ENCODE results near the gene LSM7. TPM values are rescaled to one million over a fixed set of nuclear protein-coding genes. Genes with fewer than 3 reads are reported as not detected.
A peak's percentile ranks its signal among the peaks of the same experiment; 100 is the strongest.

Gene LSM7
- total RNA-seq, 3 donors from 2014 or later, result 60.3 to 111 (median 93.1) TPM

DNA sequence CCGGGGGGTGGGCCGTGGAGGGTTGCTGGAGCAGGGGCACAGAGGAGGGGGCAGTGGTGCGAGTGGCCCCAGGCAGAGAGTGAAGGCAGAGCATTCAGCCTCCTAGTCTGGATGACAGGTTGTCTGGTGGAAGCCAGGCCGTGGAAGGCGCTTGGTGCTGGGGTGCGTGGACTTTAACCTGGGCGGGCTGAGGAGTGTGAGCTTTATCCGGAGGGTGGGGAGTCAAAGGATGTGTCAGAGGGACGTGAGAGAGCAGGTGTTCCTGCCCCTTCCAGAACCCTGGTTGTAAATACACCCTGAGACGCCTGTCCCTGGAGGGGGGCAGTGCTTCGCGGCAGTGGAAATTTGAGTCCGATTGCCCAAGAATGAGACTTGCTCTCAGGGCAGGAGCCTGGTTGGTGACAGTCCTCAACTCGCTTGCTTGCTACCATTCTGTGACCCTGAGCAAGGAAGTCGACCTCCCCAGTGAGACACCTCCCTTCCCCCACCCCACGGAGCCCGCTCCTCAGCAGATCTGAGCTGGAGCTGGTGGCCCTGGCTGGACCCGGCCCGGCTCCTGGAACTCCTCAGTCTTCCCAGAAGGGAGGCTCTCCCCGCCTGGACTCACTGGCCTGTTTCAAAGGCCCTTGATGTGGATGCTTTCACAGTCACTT lies 2.4 kb upstream of the LSM7 start:
- DNase-seq (peak; percentile 91 to 95 (median 94)), ATAC-seq (peak; percentile 78)
- Histone ChIP-seq H3K4me1 (ENCODE audit: low read depth) (peaks cover 63% of the 10 kb centered on the region), H3K36me3 (ENCODE audit: low read depth) (no peaks in the 10 kb centered on the region), H3K9me3 (no peaks in the 10 kb centered on the region), H3K4me3 (no peak overlapping the region)
- intact Hi-C loops (cut with DNase I, micrococcal nuclease), result no loop called here
- TF ChIP-seq, protein P1, sequence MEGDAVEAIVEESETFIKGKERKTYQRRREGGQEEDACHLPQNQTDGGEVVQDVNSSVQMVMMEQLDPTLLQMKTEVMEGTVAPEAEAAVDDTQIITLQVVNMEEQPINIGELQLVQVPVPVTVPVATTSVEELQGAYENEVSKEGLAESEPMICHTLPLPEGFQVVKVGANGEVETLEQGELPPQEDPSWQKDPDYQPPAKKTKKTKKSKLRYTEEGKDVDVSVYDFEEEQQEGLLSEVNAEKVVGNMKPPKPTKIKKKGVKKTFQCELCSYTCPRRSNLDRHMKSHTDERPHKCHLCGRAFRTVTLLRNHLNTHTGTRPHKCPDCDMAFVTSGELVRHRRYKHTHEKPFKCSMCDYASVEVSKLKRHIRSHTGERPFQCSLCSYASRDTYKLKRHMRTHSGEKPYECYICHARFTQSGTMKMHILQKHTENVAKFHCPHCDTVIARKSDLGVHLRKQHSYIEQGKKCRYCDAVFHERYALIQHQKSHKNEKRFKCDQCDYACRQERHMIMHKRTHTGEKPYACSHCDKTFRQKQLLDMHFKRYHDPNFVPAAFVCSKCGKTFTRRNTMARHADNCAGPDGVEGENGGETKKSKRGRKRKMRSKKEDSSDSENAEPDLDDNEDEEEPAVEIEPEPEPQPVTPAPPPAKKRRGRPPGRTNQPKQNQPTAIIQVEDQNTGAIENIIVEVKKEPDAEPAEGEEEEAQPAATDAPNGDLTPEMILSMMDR (IDR thresholded peaks at IDR 0.05), result no peak

DNA sequence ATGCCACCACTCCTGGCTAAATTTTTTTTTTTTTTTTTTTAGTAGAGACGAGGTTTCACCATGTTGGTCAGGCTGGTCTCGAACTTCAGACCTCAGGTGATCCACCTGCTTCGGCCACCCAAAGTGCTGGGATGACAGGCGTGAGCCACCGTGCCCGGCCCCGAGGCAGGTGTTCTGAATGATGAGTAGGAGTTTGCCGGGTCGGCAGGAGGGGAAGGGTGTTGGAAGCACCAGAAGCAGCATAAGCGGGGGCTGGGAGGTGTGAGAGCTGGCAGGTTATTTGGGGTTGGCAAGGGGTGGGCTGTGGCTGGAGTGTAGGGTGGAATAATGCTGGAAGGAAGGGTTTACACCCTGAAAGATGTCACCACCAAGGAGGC lies 1.9 kb upstream of the LSM7 start:
- TF ChIP-seq, protein P1 (IDR thresholded peaks at IDR 0.05), result no peak
- H3K36me3 ChIP-seq (ENCODE audit: low read depth), result no peaks in the 10 kb centered on the region
- ATAC-seq (no peak), DNase-seq (no peak)
- H3K9me3 ChIP-seq, result no peaks in the 10 kb centered on the region
- intact Hi-C loops (cut with DNase I, micrococcal nuclease), result no loop called here
- peaks cover 63% of the 10 kb centered on the region for H3K4me1 ChIP-seq (ENCODE audit: low read depth)
- H3K4me3 ChIP-seq, result no peak overlapping the region

DNA sequence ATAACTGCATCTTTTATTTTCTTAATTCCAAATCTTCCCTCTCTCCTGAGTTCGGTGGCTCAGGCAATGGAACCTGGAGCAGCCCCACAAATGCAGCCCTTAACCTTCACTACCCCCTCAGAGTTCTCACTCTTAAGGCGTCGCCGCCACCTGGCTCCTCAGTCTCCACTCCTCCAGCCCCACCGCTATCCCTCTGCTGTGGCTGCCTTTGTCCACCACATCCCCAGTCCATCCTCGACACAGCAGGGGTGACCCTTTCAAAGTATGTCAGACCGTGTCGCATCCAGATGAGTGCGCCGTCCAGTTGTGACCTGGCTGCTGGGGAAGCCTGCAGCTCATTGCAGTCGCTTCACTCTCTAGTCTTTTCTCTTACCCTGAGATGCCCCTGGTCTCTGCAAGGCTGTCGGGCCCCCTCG lies 1.1 kb upstream of the LSM7 start:
- Histone ChIP-seq H3K36me3 (ENCODE audit: low read depth) (no peaks in the 10 kb centered on the region), H3K4me3 (peak overlapping the region; percentile 98), H3K4me1 (ENCODE audit: low read depth) (peaks cover 61% of the 10 kb centered on the region), H3K9me3 (no peaks in the 10 kb centered on the region)
- DNase-seq (peak in 2 of 3 donors; percentile 36 to 55), ATAC-seq (no peak)
- TF ChIP-seq, protein P1 (IDR thresholded peaks at IDR 0.05), result no peak
- intact Hi-C loops (cut with DNase I, micrococcal nuclease), result loop anchor here in 1 of 2 donors (10.0 kb wide), 1 partner anchor 95 kb away; the partner anchor contains the start of genes PLEKHJ1 and SF3A2

DNA sequence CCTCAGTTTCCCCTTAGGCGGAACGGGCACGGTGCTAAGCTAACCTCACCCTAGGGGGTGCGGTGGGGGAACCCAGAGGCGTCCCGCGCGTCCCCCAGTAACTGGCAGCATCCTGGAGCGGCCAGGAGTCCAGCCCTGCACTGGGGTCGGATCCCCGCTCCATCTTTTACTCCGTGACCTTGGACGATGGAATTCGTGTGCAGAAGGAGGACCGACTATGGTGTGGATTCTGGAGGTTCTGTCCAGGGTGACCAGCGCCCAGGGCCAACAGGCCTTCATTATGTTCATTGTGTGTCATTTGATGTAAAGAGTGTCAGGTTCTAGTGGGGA lies 728 bp upstream of the LSM7 start:
- TF ChIP-seq, protein P1 (IDR thresholded peaks at IDR 0.05), result no peak
- Histone ChIP-seq H3K9me3 (no peaks in the 10 kb centered on the region), H3K36me3 (ENCODE audit: low read depth) (no peaks in the 10 kb centered on the region), H3K4me1 (ENCODE audit: low read depth) (peaks cover 57% of the 10 kb centered on the region), H3K4me3 (peak overlapping the region; percentile 98)
- no peak for ATAC-seq
- DNase-seq, result no peak
- intact Hi-C loops (cut with DNase I, micrococcal nuclease), result loop anchor here in 1 of 2 donors (10.0 kb wide), 1 partner anchor 94 kb away; the partner anchor contains the start of genes PLEKHJ1 and SF3A2

DNA sequence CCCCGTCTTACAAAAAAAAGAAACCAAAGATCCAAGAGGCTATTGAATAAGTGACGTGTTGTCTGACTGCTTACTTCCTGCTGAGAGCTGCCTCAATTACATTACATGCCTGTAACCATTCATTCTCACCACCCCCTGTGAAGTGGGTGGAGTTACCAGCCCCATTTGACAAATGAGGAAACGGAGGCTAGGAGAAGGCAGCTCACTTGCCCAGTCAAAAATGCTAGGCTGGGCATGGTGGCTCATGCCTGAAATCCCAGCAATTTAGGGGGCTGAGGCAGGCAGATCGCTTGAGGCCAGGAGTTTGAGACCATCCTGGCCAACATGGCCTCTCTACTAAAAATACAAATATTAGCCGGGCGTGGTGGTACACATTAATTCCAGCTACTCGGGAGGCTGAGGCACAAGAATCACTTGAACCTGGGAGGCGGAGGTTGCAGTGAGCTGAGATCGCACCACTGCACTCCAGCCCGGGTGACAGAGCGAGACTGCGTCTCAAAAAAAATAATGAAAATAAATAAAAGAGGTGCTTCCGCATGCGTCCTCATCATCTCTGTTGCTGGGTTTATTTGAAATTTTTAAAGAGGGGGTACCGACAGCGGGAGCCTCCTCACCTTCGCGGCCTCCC lies 499 bp downstream of the LSM7 start:
- H3K4me1 ChIP-seq (ENCODE audit: low read depth), result peaks cover 46% of the 10 kb centered on the region
- peak in 1 of 3 donors; percentile 67 for DNase-seq
- H3K4me3 ChIP-seq, result peak overlapping the region; percentile 98
- H3K36me3 ChIP-seq (ENCODE audit: low read depth), result no peaks in the 10 kb centered on the region
- peak; percentile 38 for ATAC-seq
- no peaks in the 10 kb centered on the region for H3K9me3 ChIP-seq
- TF ChIP-seq, protein P1 (IDR thresholded peaks at IDR 0.05), result no peak
- intact Hi-C loops (cut with DNase I, micrococcal nuclease), result loop anchor here in 1 of 2 donors (10.0 kb wide), 1 partner anchor 93 kb away; the partner anchor contains the start of genes PLEKHJ1 and SF3A2

All from mucosa of descending colon (tissue), 3 donors.